H9 (cell line): ENCODE results near the gene PDS5B. TPM values are rescaled to one million over a fixed set of nuclear protein-coding genes. Genes with fewer than 3 reads are reported as not detected.
A peak's percentile ranks its signal among the peaks of the same experiment; 100 is the strongest.

Experiments used
- DNase-seq: peaks from one replicate; pipeline ENCODE4 v3.0.0-alpha.2; 2017
- H2AFZ ChIP-seq: one replicate; pipeline ENCODE4 v1.6.1; 2013; ENCODE audit warnings: mild to moderate bottlenecking, low read length, control low read depth, moderate library complexity
- H2AK5ac ChIP-seq: 2 replicates; pipeline ENCODE4 v1.6.1; 2013; ENCODE audit warnings: low read length, control low read depth, mixed read lengths; ENCODE audit not compliant: insufficient read length
- H2BK120ac ChIP-seq: one replicate; pipeline ENCODE4 v1.6.1; 2013; ENCODE audit warnings: low read depth, mild to moderate bottlenecking, low read length, control low read depth, inconsistent platforms; ENCODE audit not compliant: poor library complexity, severe bottlenecking
- H2BK12ac ChIP-seq: 2 replicates; pipeline ENCODE4 v1.6.1; 2013; ENCODE audit warnings: low read length, control low read depth, mixed read lengths, low read depth; ENCODE audit not compliant: insufficient read length
- H2BK15ac ChIP-seq: 2 replicates; pipeline ENCODE4 v1.6.1; 2013; ENCODE audit warnings: low read depth, low read length, control low read depth
- H2BK20ac ChIP-seq: one replicate; pipeline ENCODE4 v1.6.1; 2013; ENCODE audit warnings: low read depth, mild to moderate bottlenecking, low read length, control low read depth, inconsistent platforms; ENCODE audit not compliant: poor library complexity, severe bottlenecking
- H2BK5ac ChIP-seq: 2 replicates; pipeline ENCODE4 v1.6.1; 2013; ENCODE audit warnings: low read length, control low read depth, mixed read lengths; ENCODE audit not compliant: insufficient read length
- H3K14ac ChIP-seq: 2 replicates; pipeline ENCODE4 v1.6.1; 2013; ENCODE audit warnings: low read length, control low read depth; ENCODE audit not compliant: insufficient read depth
- H3K18ac ChIP-seq: 2 replicates; pipeline ENCODE4 v1.6.1; 2013; ENCODE audit warnings: low read depth, mild to moderate bottlenecking, mixed read lengths, low read length, control low read depth; ENCODE audit not compliant: insufficient read length
- H3K23ac ChIP-seq: 2 replicates; pipeline ENCODE4 v1.6.1; 2013; ENCODE audit warnings: low read length, control low read depth, mixed read lengths, low read depth; ENCODE audit not compliant: insufficient read length
- H3K23me2 ChIP-seq: 2 replicates; pipeline ENCODE4 v1.6.1; 2013; ENCODE audit warnings: low read depth, mild to moderate bottlenecking, mixed read lengths, low read length, control low read depth; ENCODE audit not compliant: insufficient read length, poor library complexity, severe bottlenecking
- H3K27ac ChIP-seq: 2 replicates; pipeline ENCODE4 v1.5.1; 2013; ENCODE audit warnings: low read length, control low read depth, mixed read lengths, low read depth; ENCODE audit not compliant: insufficient read length
- H3K27me3 ChIP-seq: 2 replicates; pipeline ENCODE4 v1.6.1; 2013; ENCODE audit warnings: low read length, control low read depth, inconsistent platforms; ENCODE audit not compliant: insufficient read depth
- H3K4ac ChIP-seq: 2 replicates; pipeline ENCODE4 v1.6.1; 2013; ENCODE audit warnings: low read depth, mild to moderate bottlenecking, control low read depth, inconsistent platforms, low read length, moderate library complexity
- H3K4me1 ChIP-seq: 2 replicates; pipeline ENCODE4 v1.6.1; 2013; ENCODE audit warnings: low read length, control low read depth, inconsistent platforms; ENCODE audit not compliant: insufficient read depth
- H3K4me2 ChIP-seq: 2 replicates; pipeline ENCODE4 v1.6.1; 2013; ENCODE audit warnings: low read length, control low read depth, mixed read lengths; ENCODE audit not compliant: insufficient read length, insufficient read depth
- H3K56ac ChIP-seq: 2 replicates; pipeline ENCODE4 v1.6.1; 2013; ENCODE audit warnings: low read depth, mild to moderate bottlenecking, mixed read lengths, low read length, control low read depth; ENCODE audit not compliant: insufficient read length
- H3K79me1 ChIP-seq: 2 replicates; pipeline ENCODE4 v1.6.1; 2013; ENCODE audit warnings: low read depth, mild to moderate bottlenecking, moderate library complexity, low read length, control low read depth, inconsistent platforms; ENCODE audit not compliant: insufficient read depth, poor library complexity, severe bottlenecking
- H3K79me2 ChIP-seq: 2 replicates; pipeline ENCODE4 v1.6.1; 2013; ENCODE audit warnings: low read length, control low read depth, inconsistent platforms; ENCODE audit not compliant: insufficient read depth
- H3K9ac ChIP-seq: 2 replicates; pipeline ENCODE4 v1.6.1; 2013; ENCODE audit warnings: low read length, control low read depth, mixed read lengths; ENCODE audit not compliant: insufficient read length; ENCODE audit errors: extremely low read depth
- H3K9me3 ChIP-seq: one replicate; pipeline ENCODE4 v1.6.1; 2013; ENCODE audit warnings: low read depth, low read length, inconsistent platforms; ENCODE audit not compliant: control insufficient read depth
- H3T11ph ChIP-seq: one replicate; pipeline ENCODE4 v1.6.1; 2013; ENCODE audit warnings: mild to moderate bottlenecking, low read length, control low read depth, inconsistent platforms
- H4K20me1 ChIP-seq: one replicate; pipeline ENCODE4 v1.6.1; 2013; ENCODE audit not compliant: control insufficient read depth, insufficient read length, insufficient read depth
- H4K5ac ChIP-seq: 2 replicates; pipeline ENCODE4 v1.6.1; 2013; ENCODE audit warnings: low read depth, mild to moderate bottlenecking, mixed read lengths, low read length, control low read depth; ENCODE audit not compliant: insufficient read length
- H4K8ac ChIP-seq: replicated peaks from 2 replicates; pipeline ENCODE4 v1.6.1; 2013; ENCODE audit warnings: low read length, control low read depth, mixed read lengths, low read depth; ENCODE audit not compliant: insufficient read length
- H4K91ac ChIP-seq: 2 replicates; pipeline ENCODE4 v1.6.1; 2013; ENCODE audit warnings: low read depth, mild to moderate bottlenecking, moderate library complexity, mixed read lengths, low read length, control low read depth; ENCODE audit not compliant: insufficient read length
- H3K27ac Mint-ChIP-seq, 3 experiments: 2 replicates in 2 of 3; 3 replicates in 1 of 3; pipeline ENCODE4 v1.8.0; 2020 to 2021; ENCODE audit warnings: mixed read lengths in 3 of 3, mild to moderate bottlenecking in 1 of 3, moderate library complexity in 1 of 3
- H3K27me3 Mint-ChIP-seq: 2 replicates; pipeline ENCODE4 v1.8.0; 2021; ENCODE audit warnings: low read depth, mild to moderate bottlenecking, moderate library complexity, mixed read lengths
- H3K36me3 Mint-ChIP-seq, 3 experiments: 2 replicates in 2 of 3; 3 replicates in 1 of 3; pipeline ENCODE4 v1.8.0; 2020 to 2021; ENCODE audit warnings: low read depth in 3 of 3, mixed read lengths in 3 of 3; ENCODE audit not compliant: insufficient read depth in 1 of 3
- H3K4me1 Mint-ChIP-seq, 2 experiments: 2 replicates each; pipeline ENCODE4 v1.8.0; 2020; ENCODE audit warnings: mixed read lengths in 2 of 2
- H3K4me3 Mint-ChIP-seq, 2 experiments: 2 replicates in 1 of 2; 3 replicates in 1 of 2; pipeline ENCODE4 v1.8.0; 2020 to 2021; ENCODE audit warnings: mild to moderate bottlenecking in 2 of 2, mixed read lengths in 2 of 2, moderate library complexity in 1 of 2
- H3K9me3 Mint-ChIP-seq, 2 experiments: 2 replicates in 1 of 2; 3 replicates in 1 of 2; pipeline ENCODE4 v1.8.0; 2020; ENCODE audit warnings: mild to moderate bottlenecking in 2 of 2, mixed read lengths in 2 of 2, moderate library complexity in 1 of 2
- CTCF ChIP-seq: fragments of 200-600 bp; sonication (generic); conservative IDR thresholded peaks from 3 replicates; pipeline ENCODE4 v1.8.0; 2021; ENCODE audit warnings: antibody characterized with exemption, mild to moderate bottlenecking
- WGBS: extraction: QIAGEN DNeasy Blood & Tissue Kit; methylation state at CpG from one replicate; pipeline ENCODE4 v1.1.7; 2013; ENCODE audit warnings: missing lambda C conversion rate, low lambda C conversion rate, mixed read lengths; ENCODE audit not compliant: insufficient read length; ENCODE audit errors: extremely low coverage; 5-methylcytosine and 5-hydroxymethylcytosine counted together
- total RNA-seq: library from RNA; stranded (reverse); gene quantifications from 2 replicates; pipeline ENCODE4 v1.2.1, GENCODE V29; 2021

PDS5B gene
- total RNA-seq, 1 experiment from 2014 or later, result 50.0 TPM

GRCh38 chr13:32588736-32589135, 2.5 kb downstream of the PDS5B start:
- no peak for TF ChIP-seq CTCF

More at GRCh38 chr13:32588736-32589135, 2.5 kb downstream of the PDS5B start:
- Mint-ChIP-seq H3K27me3 (peaks cover 8% of the 10 kb centered on the region), H3K36me3 (no peaks in the 10 kb centered on the region; a peak in 1 of 7 replicates), H3K27ac (no peak overlapping the region), H3K9me3 (no peaks in the 10 kb centered on the region), H3K4me3 (peak overlapping the region; percentile 52 to 93), H3K4me1 (peaks cover 39% of the 10 kb centered on the region in 2 experiments)
- Histone ChIP-seq H3K4me1 (no peaks in the 10 kb centered on the region), H2BK12ac (no peak overlapping the region), H3K9ac (no peak overlapping the region), H2BK120ac (no peak overlapping the region), H3K27me3 (no peaks in the 10 kb centered on the region), H4K20me1 (no peaks in the 10 kb centered on the region), H3K4me2 (no peak overlapping the region), H2BK15ac (no peak overlapping the region), H3T11ph (no peak overlapping the region), H2AK5ac (no peak overlapping the region), H3K9me3 (no peaks in the 10 kb centered on the region), H3K79me1 (no peaks in the 10 kb centered on the region), H3K79me2 (peaks cover 33% of the 10 kb centered on the region; the same call in 1 of the 2 replicates), H4K5ac (no peak overlapping the region), H3K23me2 (peaks cover 5% of the 10 kb centered on the region), H3K23ac (no peak overlapping the region), H3K56ac (no peak overlapping the region), H3K4ac (no peak overlapping the region), H3K27ac (no peak overlapping the region), H3K18ac (no peak overlapping the region), H3K14ac (no peak overlapping the region), H4K8ac (no peak overlapping the region), H4K91ac (no peak overlapping the region), H2BK5ac (no peak overlapping the region), H2BK20ac (no peak overlapping the region), H2AFZ (no peak overlapping the region)
- 100% methylated on average over 1 of the region's 5 CpGs for WGBS
- no peak for DNase-seq
